HAP-1 (cell line): ENCODE measurements around the gene GUCY2C.
"Not testable (repeated sequence)": the region's sequence is repeated elsewhere in the genome, so short reads cannot be mapped to it uniquely, and the experiment has no call there.

Experiments used
- DNase-seq, 2 experiments: peaks; one replicate each; pipeline ENCODE4 v3.0.0-alpha.2; 2016 to 2020; ENCODE audit warnings: low spot score in 2 of 2
- H3K27me3 ChIP-seq: fragments of 250-450 bp; sonication (Bioruptor Pico); 2 replicates; pipeline ENCODE4 v1.5.1; 2020; ENCODE audit warnings: low read depth, mild to moderate bottlenecking, moderate library complexity
- H3K36me3 ChIP-seq: fragments of 250-450 bp; sonication (Bioruptor Pico); replicated peaks from 2 replicates; pipeline ENCODE4 v1.5.1; 2020; ENCODE audit warnings: mild to moderate bottlenecking
- H3K4me1 ChIP-seq: fragments of 250-450 bp; sonication (Bioruptor Pico); 2 replicates; pipeline ENCODE4 v1.5.1; 2020; ENCODE audit warnings: mild to moderate bottlenecking
- H3K4me3 ChIP-seq: fragments of 250-450 bp; sonication (Bioruptor Pico); 2 replicates; pipeline ENCODE4 v1.5.1; 2020; ENCODE audit warnings: mild to moderate bottlenecking, moderate library complexity
- H3K9me3 ChIP-seq: fragments of 250-450 bp; sonication (Bioruptor Pico); 2 replicates; pipeline ENCODE4 v1.5.1; 2020; ENCODE audit warnings: mild to moderate bottlenecking, moderate library complexity
- in situ Hi-C: fragments of 300-500 bp; cut with MboI; formaldehyde crosslinking; loops from 3 replicates; pipeline ENCODE4 v1.14.3; 2020; ENCODE audit warnings: low sequenced_read_pairs, inconsistent platforms, mixed read lengths

The GUCY2C gene

DNA sequence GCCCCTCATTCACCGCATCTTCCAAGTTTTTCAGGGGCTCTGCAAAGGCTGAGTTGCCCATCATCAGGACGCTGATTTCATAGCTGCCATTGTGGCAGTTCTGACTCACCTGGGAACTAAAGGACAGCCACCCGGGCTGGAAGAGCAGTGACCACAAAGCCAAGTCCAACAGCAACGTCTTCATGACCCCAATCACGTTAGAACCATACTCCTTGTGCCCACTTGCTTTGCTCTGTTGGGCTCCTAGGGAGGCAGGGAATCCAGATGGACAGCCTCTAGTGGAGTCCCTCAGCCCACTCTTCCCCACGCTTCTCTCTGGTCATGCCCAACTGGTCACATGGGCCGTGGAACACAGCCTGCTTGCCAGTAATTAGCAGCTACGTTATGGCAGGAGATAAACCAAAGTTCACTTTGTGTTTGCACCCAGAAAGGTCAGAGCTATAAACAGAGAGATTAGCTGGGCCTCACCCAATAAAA is at the start of gene GUCY2C:
GUCY2C (minus strand) TSS at position 335 of the 477 bp plus-strand sequence; CDS start at position 184, 151 bp downstream.
- Histone ChIP-seq H3K27me3 (no peaks in the 10 kb centered on the region), H3K4me1 (no peaks in the 10 kb centered on the region), H3K9me3 (no peaks in the 10 kb centered on the region), H3K4me3 (no peak within 1 kb of the TSS), H3K36me3 (no peaks in the 10 kb centered on the region)
- DNase-seq, result no peak
- in situ Hi-C loops, result no loop called here

DNA sequence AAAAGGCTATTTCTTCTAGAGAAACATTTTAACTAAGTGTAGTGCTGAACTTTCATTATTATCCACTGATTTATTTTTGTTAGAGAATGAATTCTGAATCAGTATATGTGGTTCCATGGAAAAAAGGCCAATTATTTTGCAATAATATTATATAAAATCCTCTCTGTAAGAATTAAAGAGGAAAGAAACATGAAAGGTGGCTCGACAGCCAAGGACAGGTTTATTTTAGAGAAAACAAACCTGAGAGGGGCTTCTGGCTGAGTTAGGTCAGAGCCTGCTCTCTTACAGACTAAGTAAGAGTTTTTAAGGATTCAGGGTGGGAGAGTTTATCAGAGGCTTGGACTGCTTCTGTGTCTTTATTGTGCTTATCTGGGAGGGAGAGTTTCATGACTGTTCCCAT is 46.7 kb upstream of the GUCY2C start:
- in situ Hi-C loops, result no loop called here
- H3K4me1 ChIP-seq, result no peaks in the 10 kb centered on the region
- no peaks in the 10 kb centered on the region for H3K9me3 ChIP-seq
- no peak for DNase-seq
- no peak overlapping the region for H3K4me3 ChIP-seq
- H3K36me3 ChIP-seq, result no peaks in the 10 kb centered on the region
- no peaks in the 10 kb centered on the region for H3K27me3 ChIP-seq

DNA sequence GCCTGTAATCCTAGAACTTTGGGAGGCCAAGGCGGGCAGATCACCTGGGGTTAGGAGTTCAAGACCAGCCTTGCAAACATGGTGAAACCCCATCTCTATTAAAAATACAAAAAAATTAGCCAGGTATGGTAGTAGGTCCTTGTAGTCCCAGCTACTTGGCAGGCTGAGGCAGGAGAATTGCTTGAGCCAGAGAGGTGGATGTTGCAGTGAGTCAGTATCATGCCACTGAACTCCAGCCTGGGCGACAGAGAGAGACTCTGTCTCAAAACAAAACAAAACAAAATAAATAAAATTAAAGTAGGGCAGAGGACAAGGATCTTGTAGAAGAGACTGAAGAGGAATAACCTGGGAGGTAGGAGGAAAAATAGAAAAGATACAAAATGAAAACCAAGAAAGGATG is 45.5 kb upstream of the GUCY2C start:
- Histone ChIP-seq H3K36me3 (no peaks in the 10 kb centered on the region), H3K27me3 (no peaks in the 10 kb centered on the region), H3K4me1 (no peaks in the 10 kb centered on the region), H3K4me3 (no peak overlapping the region), H3K9me3 (no peaks in the 10 kb centered on the region)
- DNase-seq, result no peak
- in situ Hi-C loops, result no loop called here

DNA sequence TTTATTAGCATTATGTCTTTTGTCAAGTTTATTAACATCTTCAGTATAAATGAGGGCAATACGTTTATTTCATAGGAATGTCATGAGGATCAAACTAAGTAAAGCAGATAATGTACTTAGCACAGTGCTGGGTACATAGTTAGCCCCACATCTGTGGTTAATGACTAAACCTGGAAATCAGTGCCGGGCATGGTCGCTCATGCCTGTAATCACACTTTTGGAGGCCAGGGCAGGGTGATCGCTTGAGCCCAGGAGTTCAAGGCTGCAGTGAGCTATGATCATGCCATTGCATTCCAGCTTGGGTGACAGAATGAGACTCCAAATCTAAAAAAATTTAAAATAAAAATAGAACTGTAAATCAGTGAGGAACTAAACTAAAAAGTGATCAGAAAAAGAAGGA is 44.8 kb upstream of the GUCY2C start:
- Histone ChIP-seq H3K36me3 (no peaks in the 10 kb centered on the region), H3K27me3 (no peaks in the 10 kb centered on the region), H3K4me3 (no peak overlapping the region), H3K4me1 (no peaks in the 10 kb centered on the region), H3K9me3 (no peaks in the 10 kb centered on the region)
- DNase-seq, result no peak
- in situ Hi-C loops, result no loop called here

DNA sequence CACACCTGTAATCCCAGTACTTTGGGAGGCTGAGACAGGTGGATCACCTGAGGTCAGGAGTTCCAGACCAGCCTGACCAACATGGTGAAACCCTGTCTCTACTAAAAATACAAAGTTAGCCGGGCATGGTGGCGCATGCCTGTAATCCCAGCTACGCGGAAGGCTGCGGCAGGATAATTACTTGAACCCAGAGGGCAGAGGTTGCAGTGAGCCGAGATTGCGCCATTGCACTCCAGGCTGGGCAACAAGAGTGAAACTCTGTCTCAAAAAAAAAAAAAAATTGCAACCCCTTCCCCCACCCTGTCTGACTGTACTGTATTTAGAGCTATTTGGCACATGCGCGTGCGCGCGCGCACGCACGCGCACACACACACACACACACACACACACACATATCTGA is 40.0 kb upstream of the GUCY2C start:
- DNase-seq, H3K36me3 ChIP-seq, H3K4me3 ChIP-seq, in situ Hi-C loops, H3K4me1 ChIP-seq, H3K27me3 ChIP-seq, H3K9me3 ChIP-seq: not testable (repeated sequence)

DNA sequence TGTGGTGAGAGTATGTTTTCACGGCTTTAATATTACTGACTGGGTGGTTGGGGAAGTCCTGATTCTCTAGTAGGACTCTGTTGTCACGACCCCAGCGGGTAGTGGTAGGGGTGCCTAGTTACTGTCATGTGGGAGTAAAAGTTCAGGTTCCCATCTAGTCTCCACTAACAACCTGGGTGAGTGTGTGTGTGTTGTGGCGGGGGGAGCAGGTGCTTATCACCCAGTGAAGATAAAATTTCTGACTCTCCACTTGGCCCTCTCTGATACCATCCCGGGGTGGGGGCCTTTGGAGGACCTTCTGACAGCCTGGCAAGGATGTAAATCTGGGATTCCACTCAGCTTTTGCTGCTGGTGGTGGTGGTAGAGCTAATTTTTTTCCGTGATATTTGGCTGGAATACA is 35.4 kb upstream of the GUCY2C start:
- H3K27me3 ChIP-seq, result peaks cover 2% of the 10 kb centered on the region; the same call in 1 of the 2 replicates
- no peaks in the 10 kb centered on the region for H3K4me1 ChIP-seq
- no peaks in the 10 kb centered on the region for H3K36me3 ChIP-seq
- in situ Hi-C loops, result no loop called here
- DNase-seq, result no peak
- H3K9me3 ChIP-seq, result no peaks in the 10 kb centered on the region
- no peak overlapping the region for H3K4me3 ChIP-seq

DNA sequence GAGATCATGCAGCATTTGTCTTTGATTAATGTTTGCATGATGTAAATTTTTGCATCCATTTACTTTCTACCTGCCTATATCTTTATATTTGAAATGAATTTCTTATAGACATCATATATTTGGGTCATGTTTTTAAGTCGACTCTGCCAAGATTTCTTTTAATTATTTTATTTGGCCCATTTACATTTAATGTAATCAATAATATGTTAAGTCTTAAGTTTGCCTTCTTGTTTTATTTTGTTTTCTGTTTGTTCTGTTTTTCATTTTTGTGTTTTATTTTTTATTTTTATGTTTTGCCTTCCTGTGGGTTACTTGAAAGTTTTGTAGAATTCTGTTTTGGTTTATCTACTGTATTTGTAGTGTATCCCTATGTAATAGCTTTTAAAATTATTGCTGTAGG is 33.2 kb upstream of the GUCY2C start:
- DNase-seq, result no peak
- Histone ChIP-seq H3K4me1 (no peaks in the 10 kb centered on the region), H3K4me3 (no peak overlapping the region), H3K9me3 (no peaks in the 10 kb centered on the region), H3K27me3 (peaks cover 2% of the 10 kb centered on the region; the same call in 1 of the 2 replicates), H3K36me3 (no peaks in the 10 kb centered on the region)
- in situ Hi-C loops, result no loop called here

DNA sequence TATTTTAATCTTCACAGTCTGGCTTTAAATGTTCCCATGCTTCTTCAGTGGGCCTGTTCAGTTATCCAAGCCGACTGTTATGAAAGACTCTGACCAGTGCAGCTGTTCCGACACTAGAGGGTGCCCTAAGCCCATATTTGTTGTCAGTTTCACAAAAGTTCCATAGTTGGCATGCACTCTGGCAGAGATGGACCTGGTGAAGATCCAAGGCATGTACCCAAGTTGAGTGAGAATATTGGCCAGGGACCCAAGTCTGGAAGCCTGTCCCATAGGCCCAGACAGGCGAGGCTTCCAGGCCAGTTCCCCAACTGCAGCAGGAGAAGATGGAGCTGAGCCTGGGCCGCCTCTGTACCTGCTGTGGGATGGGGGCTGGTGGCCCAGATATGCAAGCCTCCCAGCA is 27.4 kb upstream of the GUCY2C start:
- Histone ChIP-seq H3K4me1 (no peaks in the 10 kb centered on the region), H3K27me3 (no peaks in the 10 kb centered on the region), H3K9me3 (no peaks in the 10 kb centered on the region), H3K36me3 (no peaks in the 10 kb centered on the region), H3K4me3 (no peak overlapping the region)
- peak; percentile 23 to 64 for DNase-seq
- in situ Hi-C loops, result loop anchor here (25.0 kb wide), 1 partner anchor 264 kb away; no protein-coding TSS in a partner anchor

DNA sequence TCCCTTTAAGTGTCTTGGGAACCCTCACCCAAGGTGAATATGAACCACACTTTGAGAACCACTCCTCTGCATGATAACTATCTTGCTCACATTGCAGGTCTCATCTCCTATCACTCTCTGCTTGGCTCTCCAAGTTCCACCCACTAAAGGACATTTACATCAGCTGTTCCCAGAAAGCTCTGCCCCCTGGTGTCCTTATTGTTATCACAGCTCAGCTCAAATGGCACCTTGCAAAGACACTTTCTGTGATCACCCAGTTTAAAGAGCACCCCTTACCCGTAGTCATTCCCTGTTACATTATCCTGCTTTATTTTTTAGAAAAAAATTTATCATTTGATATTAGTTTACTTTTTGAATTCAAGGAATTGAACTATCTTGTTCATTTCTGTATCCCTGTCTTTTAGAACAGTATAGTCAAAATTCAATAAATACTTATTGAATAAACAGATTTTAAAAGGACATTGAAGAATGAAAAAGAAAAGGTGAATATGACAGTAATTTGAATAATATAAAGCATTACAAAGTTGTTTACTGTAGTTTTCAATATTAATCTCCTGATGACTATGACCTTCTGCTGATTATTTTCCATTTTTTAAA is 20.5 kb upstream of the GUCY2C start:
- H3K4me3 ChIP-seq, result no peak overlapping the region
- no peaks in the 10 kb centered on the region; the same call in 1 of the 2 replicates for H3K27me3 ChIP-seq
- in situ Hi-C loops, result loop anchor here (25.0 kb wide), 1 partner anchor 270 kb away; no protein-coding TSS in a partner anchor
- H3K9me3 ChIP-seq, result no peaks in the 10 kb centered on the region
- peak; percentile 15 to 50 for DNase-seq
- no peaks in the 10 kb centered on the region for H3K4me1 ChIP-seq
- no peaks in the 10 kb centered on the region for H3K36me3 ChIP-seq

DNA sequence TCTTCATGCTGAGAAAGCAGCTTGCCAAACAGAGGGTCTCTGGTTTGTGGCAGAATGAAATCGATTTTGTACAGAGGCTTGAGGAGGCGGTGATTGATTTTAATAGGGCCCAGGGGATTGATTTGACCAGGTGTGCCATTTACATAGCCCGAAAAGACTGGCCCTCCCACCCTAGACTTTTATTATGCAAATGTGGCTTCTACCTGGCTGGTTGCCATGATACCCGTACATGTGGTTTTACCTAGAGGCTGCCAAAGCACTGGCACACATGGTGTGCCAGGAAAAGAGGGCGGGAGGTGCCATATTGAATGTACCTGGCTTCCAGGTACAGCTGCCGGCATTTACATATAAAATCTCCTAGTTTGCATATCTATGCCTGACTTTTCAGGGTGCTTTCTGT is 18.0 kb upstream of the GUCY2C start:
- H3K4me1 ChIP-seq, result no peaks in the 10 kb centered on the region
- H3K36me3 ChIP-seq, result no peaks in the 10 kb centered on the region
- no peaks in the 10 kb centered on the region for H3K9me3 ChIP-seq
- no peak overlapping the region for H3K4me3 ChIP-seq
- DNase-seq, result no peak
- in situ Hi-C loops, result loop anchor here (25.0 kb wide), 1 partner anchor 273 kb away; no protein-coding TSS in a partner anchor
- no peaks in the 10 kb centered on the region; the same call in 1 of the 2 replicates for H3K27me3 ChIP-seq

DNA sequence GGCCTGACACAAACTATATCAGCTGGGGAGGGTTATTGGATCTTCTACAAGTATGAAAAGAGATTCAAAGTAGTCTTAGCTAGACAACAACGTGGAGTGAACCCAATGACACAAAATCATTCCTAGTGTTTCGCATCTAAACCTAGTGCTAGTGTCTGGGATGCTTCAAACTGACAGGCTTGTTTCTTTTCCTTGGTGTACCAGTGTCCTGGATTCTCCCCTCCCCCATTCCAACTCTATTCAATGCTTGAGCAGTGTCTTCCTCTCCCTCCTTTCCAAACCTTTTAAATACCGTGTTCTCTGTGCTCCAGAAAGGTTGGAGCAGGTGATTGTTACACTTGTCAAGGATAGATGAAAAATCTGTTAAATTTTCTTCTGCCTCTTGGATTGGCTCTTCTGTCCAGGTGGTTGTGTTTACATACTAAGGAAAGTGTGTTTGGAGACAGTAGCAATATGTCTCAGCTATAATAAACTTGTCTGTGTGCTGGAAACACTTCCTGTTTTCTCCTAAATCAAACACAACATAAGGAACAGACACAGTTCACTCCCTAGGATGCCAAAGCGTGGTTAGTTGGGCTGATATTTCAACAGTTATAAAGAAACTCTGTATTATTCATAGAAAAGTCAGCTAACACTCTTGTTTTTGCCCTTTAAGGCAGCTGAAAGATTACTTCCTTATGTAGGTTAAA is 14.4 kb upstream of the GUCY2C start:
- no peaks in the 10 kb centered on the region for H3K36me3 ChIP-seq
- in situ Hi-C loops, result loop anchor here (25.0 kb wide), 1 partner anchor 277 kb away; no protein-coding TSS in a partner anchor
- DNase-seq, result no peak
- H3K9me3 ChIP-seq, result no peaks in the 10 kb centered on the region
- H3K4me3 ChIP-seq, result no peak overlapping the region
- H3K4me1 ChIP-seq, result no peaks in the 10 kb centered on the region
- no peaks in the 10 kb centered on the region for H3K27me3 ChIP-seq

DNA sequence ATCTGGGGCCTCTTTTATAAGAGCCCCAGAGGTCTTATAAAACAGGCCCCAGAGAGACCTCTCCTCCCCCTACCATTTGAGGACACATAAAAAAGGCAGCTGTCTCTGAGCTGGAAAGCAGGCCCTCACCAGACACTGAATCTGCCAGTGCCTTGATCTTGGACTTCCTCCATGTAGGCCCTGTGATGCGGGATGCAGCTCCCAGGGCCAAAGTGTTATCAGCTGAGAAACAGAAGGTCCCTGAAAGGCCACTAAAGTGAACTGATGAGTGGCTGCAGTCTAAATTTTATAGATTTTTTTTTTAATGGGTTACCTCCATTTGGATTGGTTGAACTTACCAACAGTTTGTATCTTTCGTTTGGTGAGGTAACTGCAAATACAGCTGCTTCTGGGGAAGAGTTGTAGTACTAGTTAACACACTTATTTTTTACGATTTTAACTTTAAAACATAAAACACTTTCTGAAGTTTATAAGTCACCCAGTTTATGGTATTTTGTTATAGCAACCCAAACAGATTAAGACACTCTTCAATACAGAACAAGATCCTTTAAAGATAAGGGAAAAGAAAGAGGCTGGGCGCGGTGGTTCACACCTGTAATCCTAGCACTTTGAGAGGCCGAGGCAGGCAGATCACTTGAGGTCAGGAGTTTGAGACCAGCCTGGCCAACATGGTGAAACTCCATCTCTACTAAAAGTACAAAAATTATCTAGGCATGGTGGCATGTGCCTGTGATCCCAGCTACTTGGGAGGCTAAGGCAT is 5.6 kb upstream of the GUCY2C start:
- Histone ChIP-seq H3K27me3 (no peaks in the 10 kb centered on the region), H3K4me3 (no peak overlapping the region), H3K36me3 (no peaks in the 10 kb centered on the region), H3K9me3 (no peaks in the 10 kb centered on the region), H3K4me1 (no peaks in the 10 kb centered on the region)
- no peak for DNase-seq
- in situ Hi-C loops, result loop anchor here (25.0 kb wide), 1 partner anchor 285 kb away; no protein-coding TSS in a partner anchor

DNA sequence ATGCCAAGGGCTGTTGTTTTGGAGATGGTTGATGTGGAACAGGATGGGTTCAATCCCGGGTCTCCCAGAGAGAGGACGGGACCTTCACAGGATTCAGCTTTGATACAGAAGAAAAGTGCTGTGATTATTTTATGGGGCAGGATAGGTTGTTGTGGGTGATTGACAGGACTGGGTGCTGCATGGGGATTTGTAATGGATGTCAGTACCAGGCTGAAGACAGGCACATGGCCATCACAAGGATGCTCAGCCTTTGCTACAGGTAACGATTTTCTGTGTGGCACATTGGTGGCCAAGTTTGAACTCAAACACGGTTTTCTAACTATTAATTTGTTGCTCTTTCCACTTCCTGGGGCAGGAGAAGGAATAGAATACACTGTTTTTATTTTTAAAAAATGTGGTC is 4.5 kb upstream of the GUCY2C start:
- in situ Hi-C loops, result loop anchor here (25.0 kb wide), 1 partner anchor 286 kb away; no protein-coding TSS in a partner anchor
- Histone ChIP-seq H3K9me3 (no peaks in the 10 kb centered on the region), H3K4me3 (no peak overlapping the region), H3K27me3 (no peaks in the 10 kb centered on the region), H3K36me3 (no peaks in the 10 kb centered on the region), H3K4me1 (no peaks in the 10 kb centered on the region)
- DNase-seq, result no peak

DNA sequence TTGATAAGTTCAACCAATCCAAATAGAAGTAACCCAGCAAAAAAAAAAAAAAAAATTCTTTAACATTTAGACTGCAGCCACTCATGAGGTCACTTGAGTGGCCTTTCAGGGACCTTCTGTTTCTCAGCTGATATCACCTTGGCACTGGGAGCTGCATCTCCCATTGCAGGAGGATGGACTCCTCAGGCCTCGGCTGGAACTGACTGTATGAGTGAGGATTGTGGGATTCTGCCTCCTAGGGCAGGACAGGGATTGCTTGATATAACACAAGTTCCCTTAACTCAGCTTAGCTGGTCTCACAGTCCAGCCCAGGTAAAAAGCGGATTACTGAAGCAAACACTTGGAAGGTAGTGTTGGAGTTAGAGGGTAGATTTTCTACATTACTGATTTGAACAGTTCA is 3.5 kb upstream of the GUCY2C start:
- in situ Hi-C loops, result loop anchor here (25.0 kb wide), 1 partner anchor 287 kb away; no protein-coding TSS in a partner anchor

More for the DNA sequence above, 3.5 kb upstream of the GUCY2C start:
- Histone ChIP-seq H3K4me3 (no peak overlapping the region), H3K27me3 (no peaks in the 10 kb centered on the region), H3K9me3 (no peaks in the 10 kb centered on the region), H3K4me1 (no peaks in the 10 kb centered on the region), H3K36me3 (no peaks in the 10 kb centered on the region)
- DNase-seq, result no peak
